SKM-1 treated with dmso at 0.1 percent for 144 hours (cell line): ENCODE measurements around the gene HMGXB3.
A peak's percentile ranks its signal among the peaks of the same experiment; 100 is the strongest.

Source experiments
- DNase-seq: peaks from one replicate; lab custom pipeline; 2025; ENCODE audit not compliant: unreplicated experiment; lab: John Stamatoyannopoulos, UW

HMGXB3 gene

DNA sequence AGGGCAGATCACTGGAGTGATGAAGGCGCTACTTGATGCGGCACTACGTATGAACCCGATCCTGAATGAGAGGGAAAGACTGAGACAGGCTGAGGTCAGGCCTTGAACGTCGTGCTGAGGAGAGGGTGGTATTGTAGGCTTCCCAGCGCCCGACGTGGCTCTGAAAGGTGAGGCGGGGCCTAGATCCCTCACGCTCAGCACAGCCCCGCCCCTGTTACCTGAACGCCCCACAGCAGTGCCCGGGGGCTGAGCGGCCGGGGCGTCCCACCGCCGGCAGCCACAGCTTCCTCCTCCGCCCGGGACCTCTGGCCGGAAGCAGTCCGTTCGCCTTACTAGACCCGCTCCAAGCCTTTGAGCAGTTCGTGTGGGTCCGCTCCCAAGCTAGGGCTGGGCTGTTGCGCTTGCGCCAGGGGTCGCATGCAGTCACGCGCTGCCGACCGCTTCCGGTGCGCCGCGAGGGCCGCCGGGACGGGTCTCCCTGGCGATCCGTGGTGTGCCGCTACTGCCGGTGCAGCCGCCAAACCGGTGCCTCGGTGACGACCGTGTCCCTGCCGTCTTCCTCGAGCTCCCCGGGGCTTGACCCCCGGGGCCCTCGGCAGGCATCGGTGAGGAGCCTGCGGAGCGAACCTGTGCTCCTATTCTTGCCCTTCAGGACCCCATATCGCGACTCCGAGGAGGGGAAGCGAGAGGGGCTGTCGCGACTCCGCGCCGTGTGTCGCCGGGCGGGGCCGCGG lies at the start of gene HMGXB3, which contains the start of gene TIGD6:
Gene HMGXB3, plus strand, starts transcription at position 484 of the 734 bp plus-strand sequence. CDS start 4,114 bp downstream, outside the sequence.
Gene TIGD6, minus strand, starts transcription at position 399 of the 734 bp plus-strand sequence. CDS start 4,306 bp downstream, outside the sequence.
- DNase-seq: peak; percentile 93

- no peak for DNase-seq
Measured at GRCh38 chr5:149951138-149951749, 49.3 kb upstream of the HMGXB3 start.

GRCh38 chr5:149953436-149954121 lies 47.0 kb upstream of the HMGXB3 start:
- DNase-seq: no peak

- no peak for DNase-seq
Measured at GRCh38 chr5:149954798-149955197, 45.7 kb upstream of the HMGXB3 start.

- DNase-seq: no peak
Measured at GRCh38 chr5:149956685-149957084, 43.9 kb upstream of the HMGXB3 start.

- no peak for DNase-seq
Measured at GRCh38 chr5:149957855-149958254, 42.7 kb upstream of the HMGXB3 start.

DNA sequence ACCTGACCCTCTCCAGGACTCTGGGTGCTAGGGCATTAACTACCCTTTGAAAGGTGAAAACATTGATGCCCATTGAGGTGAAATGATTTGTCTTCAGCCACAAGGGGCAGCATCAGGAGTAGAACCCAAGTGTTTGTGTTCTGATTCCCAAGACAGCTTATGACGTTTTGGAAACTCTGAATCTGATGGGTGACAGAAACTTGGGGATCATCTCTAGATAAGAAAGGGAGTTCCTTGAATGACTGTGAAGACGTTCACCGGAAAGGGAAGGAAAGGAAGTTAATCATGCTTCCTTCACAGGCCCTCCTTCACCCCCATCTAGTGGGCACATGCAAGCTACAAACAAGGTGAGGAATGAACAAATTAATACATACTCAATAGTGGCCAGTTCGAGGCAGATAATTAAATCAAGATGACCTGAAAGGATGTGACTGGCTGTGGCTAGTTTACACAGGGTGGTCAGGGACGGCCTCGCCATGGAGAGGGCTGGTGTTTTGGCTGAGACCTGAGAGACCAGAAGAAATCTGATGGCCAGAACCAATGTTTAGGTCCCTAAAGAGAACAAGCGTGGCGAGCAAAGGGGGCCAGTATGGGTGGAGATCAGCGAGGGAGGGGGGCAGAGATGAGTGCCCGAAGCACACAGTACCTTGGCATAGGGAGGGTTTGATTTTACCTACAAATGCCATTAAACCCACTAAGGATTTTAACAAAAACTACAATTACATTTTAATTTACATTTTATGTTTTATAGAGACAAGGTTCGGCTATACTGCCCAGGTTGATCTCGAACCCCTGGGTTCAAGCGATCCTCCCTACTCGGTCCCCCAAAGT lies 40.9 kb upstream of the HMGXB3 start:
- peak; percentile 40 for DNase-seq

GRCh38 chr5:149960272-149961185 lies 40.0 kb upstream of the HMGXB3 start, which contains the start of gene SLC26A2:
TSS of gene SLC26A2 (plus strand) at chr5:149960758. CDS start at chr5:149977653, 16,895 bp downstream.
- DNase-seq: peak; percentile 96

- DNase-seq: no peak
Measured at GRCh38 chr5:149961186-149961685, 39.3 kb upstream of the HMGXB3 start.

DNA sequence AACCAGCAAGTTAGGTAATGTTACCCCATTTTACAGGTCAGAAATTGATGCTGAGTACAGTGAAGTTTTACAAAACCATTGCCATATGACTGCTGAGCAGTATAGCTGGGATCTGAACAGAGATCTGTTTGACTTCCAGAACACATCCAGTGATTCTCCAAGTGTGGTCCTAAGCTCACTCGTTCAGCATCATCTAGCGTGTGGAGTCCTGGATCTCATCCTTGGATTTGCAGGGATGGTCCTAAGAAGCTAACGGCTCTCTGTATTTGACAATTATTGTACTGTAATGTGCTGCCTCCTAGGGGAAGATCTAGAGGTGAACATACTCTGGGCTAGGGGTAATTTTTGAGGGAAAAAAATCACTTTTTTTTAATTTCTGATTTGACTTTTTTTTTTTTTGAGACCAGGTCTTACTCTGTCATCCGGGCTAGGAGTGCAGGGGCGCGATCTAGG lies 38.6 kb upstream of the HMGXB3 start:
- no peak for DNase-seq

GRCh38 chr5:149962601-149963300 lies 37.8 kb upstream of the HMGXB3 start:
- no peak for DNase-seq

DNA sequence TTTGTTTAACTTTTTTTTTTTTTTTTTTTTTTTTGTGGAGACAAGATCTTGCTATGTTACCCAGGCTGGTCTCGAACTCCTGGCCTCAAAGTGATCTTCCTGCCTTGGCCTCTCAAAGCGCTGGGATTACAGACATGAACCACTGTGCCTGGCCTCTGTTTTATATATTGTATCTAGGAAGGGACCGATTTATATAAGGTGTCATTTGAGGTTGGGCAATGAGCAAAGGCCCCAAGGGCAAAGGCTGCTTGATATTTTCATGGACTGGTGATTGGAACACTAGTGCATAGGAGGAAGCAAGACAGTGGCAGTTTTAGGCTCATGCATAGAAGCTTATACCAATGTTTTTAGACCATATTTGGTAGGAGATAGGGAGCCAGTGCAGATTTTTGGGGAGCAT lies 36.8 kb upstream of the HMGXB3 start:
- DNase-seq: no peak

- DNase-seq: no peak
Measured at GRCh38 chr5:149966946-149967345, 33.6 kb upstream of the HMGXB3 start.

- no peak for DNase-seq
Measured at GRCh38 chr5:149969181-149969930, 31.2 kb upstream of the HMGXB3 start.

DNA sequence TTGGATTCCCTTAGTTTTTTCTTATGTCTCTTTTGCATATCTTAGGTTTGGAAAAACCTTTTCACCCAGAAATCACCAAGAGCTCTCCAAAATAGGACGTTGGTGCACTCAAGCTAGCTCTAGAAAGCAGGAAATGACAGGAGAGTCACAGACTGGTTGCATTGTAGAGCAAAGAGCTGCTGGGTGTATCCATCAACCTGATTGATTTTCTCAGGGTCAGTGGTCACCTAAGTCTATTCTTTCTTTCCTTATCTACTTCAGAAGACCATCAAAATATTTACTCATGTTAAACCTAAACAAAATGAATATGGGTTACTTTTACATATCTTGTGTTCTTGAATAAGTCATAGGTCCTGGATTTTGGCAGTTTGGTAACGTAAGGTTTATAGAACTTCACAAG lies 25.1 kb upstream of the HMGXB3 start:
- DNase-seq: no peak

- DNase-seq: no peak
Measured at GRCh38 chr5:149979896-149980295, 20.6 kb upstream of the HMGXB3 start.

DNA sequence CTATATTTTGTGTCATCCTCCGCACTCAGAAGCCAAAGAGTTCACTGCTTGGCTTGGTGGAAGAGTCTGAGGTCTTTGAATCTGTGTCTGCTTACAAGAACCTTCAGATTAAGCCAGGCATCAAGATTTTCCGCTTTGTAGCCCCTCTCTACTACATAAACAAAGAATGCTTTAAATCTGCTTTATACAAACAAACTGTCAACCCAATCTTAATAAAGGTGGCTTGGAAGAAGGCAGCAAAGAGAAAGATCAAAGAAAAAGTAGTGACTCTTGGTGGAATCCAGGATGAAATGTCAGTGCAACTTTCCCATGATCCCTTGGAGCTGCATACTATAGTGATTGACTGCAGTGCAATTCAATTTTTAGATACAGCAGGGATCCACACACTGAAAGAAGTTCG lies 19.3 kb upstream of the HMGXB3 start:
- no peak for DNase-seq

- no peak for DNase-seq
Measured at GRCh38 chr5:149982505-149982904, 18.0 kb upstream of the HMGXB3 start.
